Measurements from ENCODE around the gene TMEM52B. TPM values are rescaled to one million over a fixed set of nuclear protein-coding genes. Genes with fewer than 3 reads are reported as not detected.
"Not testable (repeated sequence)": the region's sequence is repeated elsewhere in the genome, so short reads cannot be mapped to it uniquely, and the experiment has no call there.

Gene TMEM52B
- polyA plus RNA-seq, 4 donors: 154 to 185 (median 175) TPM

- no peak for DNase-seq (ENCODE audit: low read depth in 4 of 4, low spot score in 3 of 4)
Measured at GRCh38 chr12:10211101-10211939, 32.5 kb downstream of the TMEM52B start.

- DNase-seq (ENCODE audit: low read depth in 4 of 4, low spot score in 3 of 4): peak; percentile 84 to 90 (median 87)
Measured at GRCh38 chr12:10211940-10212738, 33.3 kb downstream of the TMEM52B start.

- DNase-seq (ENCODE audit: low read depth in 4 of 4, low spot score in 3 of 4): peak in 3 of 4 donors; percentile 52 to 70 (median 69)
Measured at GRCh38 chr12:10212739-10213131, 33.9 kb downstream of the TMEM52B start, which contains the start of gene GABARAPL1. Gene GABARAPL1, plus strand, starts transcription at chr12:10212877. Its CDS starts 253 bp downstream, at chr12:10213130.

- DNase-seq (ENCODE audit: low read depth in 4 of 4, low spot score in 3 of 4): peak; percentile 44 to 63 (median 55)
Measured at GRCh38 chr12:10213168-10214135, 34.6 kb downstream of the TMEM52B start.

GRCh38 chr12:10214136-10214894 lies 35.5 kb downstream of the TMEM52B start:
- peak in 2 of 4 donors; percentile 10 to 17 for DNase-seq (ENCODE audit: low read depth in 4 of 4, low spot score in 3 of 4)

GRCh38 chr12:10214895-10215267 lies 36.0 kb downstream of the TMEM52B start:
- DNase-seq (ENCODE audit: low read depth in 4 of 4, low spot score in 3 of 4): no peak

GRCh38 chr12:10215436-10215835 lies 36.6 kb downstream of the TMEM52B start:
- DNase-seq (ENCODE audit: low read depth in 4 of 4, low spot score in 3 of 4): no peak

- not testable (repeated sequence) for DNase-seq (ENCODE audit: low read depth in 4 of 4, low spot score in 3 of 4)
Measured at GRCh38 chr12:10215946-10216345, 37.1 kb downstream of the TMEM52B start.

GRCh38 chr12:10218021-10218420 lies 39.2 kb downstream of the TMEM52B start:
- DNase-seq (ENCODE audit: low read depth in 4 of 4, low spot score in 3 of 4): no peak

- no peak for DNase-seq (ENCODE audit: low read depth in 4 of 4, low spot score in 3 of 4)
Measured at GRCh38 chr12:10220398-10221077, 41.7 kb downstream of the TMEM52B start.

GRCh38 chr12:10221846-10222245 lies 43.0 kb downstream of the TMEM52B start:
- DNase-seq (ENCODE audit: low read depth in 4 of 4, low spot score in 3 of 4): no peak

- DNase-seq (ENCODE audit: low read depth in 4 of 4, low spot score in 3 of 4): no peak
Measured at GRCh38 chr12:10223208-10223607, 44.4 kb downstream of the TMEM52B start.

- not testable (repeated sequence) for DNase-seq (ENCODE audit: low read depth in 4 of 4, low spot score in 3 of 4)
Measured at GRCh38 chr12:10225426-10225825, 46.6 kb downstream of the TMEM52B start.

- DNase-seq (ENCODE audit: low read depth in 4 of 4, low spot score in 3 of 4): no peak
Measured at GRCh38 chr12:10226086-10226485, 47.3 kb downstream of the TMEM52B start.

- DNase-seq (ENCODE audit: low read depth in 4 of 4, low spot score in 3 of 4): no peak
Measured at GRCh38 chr12:10226731-10227130, 47.9 kb downstream of the TMEM52B start.

- DNase-seq (ENCODE audit: low read depth in 4 of 4, low spot score in 3 of 4): no peak
Measured at GRCh38 chr12:10227648-10228047, 48.8 kb downstream of the TMEM52B start.

GRCh38 chr12:10234562-10234961 lies 55.7 kb downstream of the TMEM52B start:
- no peak for DNase-seq (ENCODE audit: low read depth in 4 of 4, low spot score in 3 of 4)

GRCh38 chr12:10235761-10236631 lies 57.2 kb downstream of the TMEM52B start:
- peak in 2 of 4 donors; percentile 17 to 42 for DNase-seq (ENCODE audit: low read depth in 4 of 4, low spot score in 3 of 4)

Data from right renal pelvis (tissue), 4 donors.